Neural cell (in vitro differentiated cells): Measurements from ENCODE around the gene SGCB. TPM values are rescaled to one million over a fixed set of nuclear protein-coding genes. Genes with fewer than 3 reads are reported as not detected.

Experiments
- H2AFZ ChIP-seq: fragments of 200-600, 300-800 bp; sonication (generic), shearing (Covaris generic); 2 replicates; pipeline ENCODE4 v1.6.0; 2014; ENCODE audit warnings: low read depth, mild to moderate bottlenecking, antibody characterized with exemption, low read length, moderate library complexity
- H3F3A ChIP-seq: fragments of 200-600 bp; shearing (Covaris generic); 2 replicates; pipeline ENCODE4 v1.6.1; 2016; ENCODE audit warnings: mild to moderate bottlenecking, moderate library complexity, mixed read lengths, antibody characterized with exemption, low read length; ENCODE audit not compliant: insufficient read depth, poor library complexity, severe bottlenecking
- H3K27ac ChIP-seq: fragments of 200-600, 300-800 bp; sonication (generic), shearing (Covaris generic); 2 replicates; pipeline ENCODE4 v1.5.1; 2014; ENCODE audit warnings: mild to moderate bottlenecking, low read length, moderate library complexity
- H3K27me3 ChIP-seq: fragments of 300-800, 200-600 bp; sonication (generic), shearing (Covaris generic); 2 replicates; pipeline ENCODE4 v1.6.0; 2014; ENCODE audit warnings: mild to moderate bottlenecking, low read depth, low read length, moderate library complexity; ENCODE audit not compliant: insufficient read depth
- H3K36me3 ChIP-seq: fragments of 300-800, 200-600 bp; sonication (generic), shearing (Covaris generic); 2 replicates; pipeline ENCODE4 v1.5.1; 2014; ENCODE audit warnings: mild to moderate bottlenecking, antibody characterized with exemption, low read length, moderate library complexity; ENCODE audit not compliant: insufficient read depth
- H3K4me2 ChIP-seq: fragments of 300-800, 200-600 bp; sonication (generic), shearing (Covaris generic); 2 replicates; pipeline ENCODE4 v1.6.0; 2014; ENCODE audit warnings: mild to moderate bottlenecking, low read length
- H3K4me3 ChIP-seq: fragments of 300-800, 200-600 bp; sonication (generic), shearing (Covaris generic); 2 replicates; pipeline ENCODE4 v1.5.1; 2014; ENCODE audit warnings: mild to moderate bottlenecking, low read length, moderate library complexity
- H3K79me2 ChIP-seq: fragments of 200-600 bp; shearing (Covaris generic); replicated peaks from 2 replicates; pipeline ENCODE4 v1.6.0; 2014; ENCODE audit warnings: mild to moderate bottlenecking, low read length, moderate library complexity; ENCODE audit not compliant: insufficient read depth
- H3K9ac ChIP-seq: fragments of 300-800, 200-600 bp; sonication (generic), shearing (Covaris generic); 2 replicates; pipeline ENCODE4 v1.6.1; 2016; ENCODE audit warnings: mild to moderate bottlenecking, low read length, mixed read lengths
- H3K9me2 ChIP-seq: fragments of 200-600 bp; shearing (Covaris generic); 2 replicates; pipeline ENCODE4 v1.6.1; 2016; ENCODE audit warnings: mild to moderate bottlenecking, low read length, mixed read lengths; ENCODE audit not compliant: insufficient read depth
- H3K9me3 ChIP-seq: fragments of 200-600, 300-800 bp; sonication (generic), shearing (Covaris generic); 2 replicates; pipeline ENCODE4 v1.6.1; 2016; ENCODE audit warnings: mild to moderate bottlenecking, mixed run types, low read length, moderate library complexity, mixed read lengths
- H4K20me1 ChIP-seq: fragments of 200-600 bp; shearing (Covaris generic); 2 replicates; pipeline ENCODE4 v1.6.1; 2016; ENCODE audit warnings: mild to moderate bottlenecking, mixed run types; ENCODE audit not compliant: insufficient read depth
- CTCF ChIP-seq: fragments of 450-650 bp; IDR thresholded peaks from 2 replicates; pipeline ENCODE4 v1.5.1; 2014; ENCODE audit warnings: antibody characterized with exemption, mild to moderate bottlenecking, moderate library complexity; ENCODE audit not compliant: poor library complexity, severe bottlenecking
- EP300 ChIP-seq: fragments of 450-650 bp; conservative IDR thresholded peaks from 2 replicates; pipeline ENCODE4 v1.6.1; 2014; ENCODE audit warnings: antibody characterized with exemption, mild to moderate bottlenecking, moderate library complexity; ENCODE audit not compliant: poor library complexity, severe bottlenecking
- EZH2 ChIP-seq: fragments of 200-600, 300-800 bp; shearing (Covaris generic), sonication (generic); IDR thresholded peaks from 2 replicates; pipeline ENCODE4 v1.6.1; 2014; ENCODE audit warnings: antibody characterized with exemption, low read length, borderline replicate concordance, mild to moderate bottlenecking; ENCODE audit not compliant: insufficient read depth, poor library complexity, severe bottlenecking
- MXI1 ChIP-seq: fragments of 450-650 bp; conservative IDR thresholded peaks from 2 replicates; pipeline ENCODE4 v1.6.1; 2014; ENCODE audit warnings: antibody characterized with exemption, mild to moderate bottlenecking; ENCODE audit not compliant: poor library complexity, severe bottlenecking
- POLR2AphosphoS5 ChIP-seq: IDR thresholded peaks from 2 replicates; pipeline ENCODE4 v1.6.1; 2012
- RAD21 ChIP-seq: fragments of 450-650 bp; conservative IDR thresholded peaks from 2 replicates; pipeline ENCODE4 v1.6.1; 2014; ENCODE audit warnings: antibody characterized with exemption, mild to moderate bottlenecking, moderate library complexity
- REST ChIP-seq: IDR thresholded peaks from 2 replicates; pipeline ENCODE4 v1.6.1; 2012; ENCODE audit warnings: borderline replicate concordance
- SMC3 ChIP-seq: fragments of 450-650 bp; conservative IDR thresholded peaks from 2 replicates; pipeline ENCODE4 v1.6.1; 2014; ENCODE audit warnings: antibody characterized with exemption, mild to moderate bottlenecking, moderate library complexity; ENCODE audit not compliant: poor library complexity
- TAF1 ChIP-seq: IDR thresholded peaks from 2 replicates; pipeline ENCODE4 v1.6.1; 2012; ENCODE audit warnings: low read depth
- polyA plus RNA-seq: library from polyadenylated mRNA; depleted of rRNA; stranded (reverse); fragments of >200 nt; gene quantifications from 2 replicates; pipeline ENCODE4 v1.2.3, GENCODE V29; 2014

Gene SGCB
- polyA plus RNA-seq, 1 donor from 2014 or later: 24.5 TPM

DNA sequence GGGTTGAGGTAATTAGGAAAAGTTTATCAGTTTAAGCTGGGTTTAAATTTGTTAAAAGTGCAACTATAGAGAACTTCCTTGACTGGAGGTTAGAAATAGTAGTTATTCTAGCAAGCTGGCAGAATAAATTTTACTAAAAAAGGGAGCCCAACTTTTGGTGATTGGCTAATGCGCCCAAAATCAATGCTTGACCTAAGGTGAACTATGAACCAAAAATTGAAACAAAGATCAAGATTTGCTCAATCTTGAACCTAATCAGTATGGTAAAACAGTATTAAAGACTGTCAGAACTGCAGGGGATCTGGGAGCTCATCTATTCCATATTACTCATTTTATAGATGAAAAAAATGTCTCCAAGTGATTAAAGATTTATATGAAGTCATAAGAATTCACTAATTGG, 6.9 kb upstream of the SGCB start:
- TF ChIP-seq MXI1 (no peak), REST (no peak), EP300 (no peak), RAD21 (no peak), CTCF (no peak), SMC3 (no peak), EZH2 (no peak), POLR2AphosphoS5 (no peak), TAF1 (no peak)

GRCh38 chr4:52037689-52038102, 403 bp downstream of the SGCB start:
- peaks cover 43% of the 10 kb centered on the region for H3K79me2 ChIP-seq
- no peaks in the 10 kb centered on the region for H3K9me2 ChIP-seq
- no peaks in the 10 kb centered on the region for H4K20me1 ChIP-seq
- TF ChIP-seq TAF1 (peak; percentile 24), POLR2AphosphoS5 (no peak)
- H2AFZ ChIP-seq: peak overlapping the region; percentile 70
- H3K4me3 ChIP-seq: peak overlapping the region; percentile 80
- H3F3A ChIP-seq: no peaks in the 10 kb centered on the region
- H3K4me2 ChIP-seq: peak overlapping the region; percentile 81
- H3K9ac ChIP-seq: peak overlapping the region; percentile 84
- peak overlapping the region; percentile 71 for H3K27ac ChIP-seq
- no peaks in the 10 kb centered on the region for H3K27me3 ChIP-seq
- no peaks in the 10 kb centered on the region for H3K9me3 ChIP-seq
- no peaks in the 10 kb centered on the region for H3K36me3 ChIP-seq

More for the DNA sequence above, 6.9 kb upstream of the SGCB start:
- Histone ChIP-seq H4K20me1 (no peaks in the 10 kb centered on the region), H3K9me2 (no peaks in the 10 kb centered on the region), H3K9me3 (no peaks in the 10 kb centered on the region), H3K27ac (no peak overlapping the region), H3K27me3 (no peaks in the 10 kb centered on the region), H3F3A (no peaks in the 10 kb centered on the region), H3K4me2 (no peak overlapping the region), H3K36me3 (no peaks in the 10 kb centered on the region), H2AFZ (no peak overlapping the region), H3K4me3 (no peak overlapping the region), H3K79me2 (no peaks in the 10 kb centered on the region), H3K9ac (no peak overlapping the region)
